Activated gamma-delta T cell treated with anti-CD3 and anti-CD28 coated beads, Interleukin-2, amount 50 U/mL, for 16 hours (primary cell): ENCODE data around the gene C10orf105.

Experiments
- DNase-seq: peaks from one replicate; pipeline ENCODE4 v3.0.0-alpha.2; 2020; ENCODE audit warnings: low read depth

C10orf105 gene

GRCh38 chr10:71697938-71698709, 21.5 kb downstream of the C10orf105 start:
- peak; percentile 54 for DNase-seq

GRCh38 chr10:71696628-71697326, 22.8 kb downstream of the C10orf105 start:
- peak; percentile 35 for DNase-seq

DNA sequence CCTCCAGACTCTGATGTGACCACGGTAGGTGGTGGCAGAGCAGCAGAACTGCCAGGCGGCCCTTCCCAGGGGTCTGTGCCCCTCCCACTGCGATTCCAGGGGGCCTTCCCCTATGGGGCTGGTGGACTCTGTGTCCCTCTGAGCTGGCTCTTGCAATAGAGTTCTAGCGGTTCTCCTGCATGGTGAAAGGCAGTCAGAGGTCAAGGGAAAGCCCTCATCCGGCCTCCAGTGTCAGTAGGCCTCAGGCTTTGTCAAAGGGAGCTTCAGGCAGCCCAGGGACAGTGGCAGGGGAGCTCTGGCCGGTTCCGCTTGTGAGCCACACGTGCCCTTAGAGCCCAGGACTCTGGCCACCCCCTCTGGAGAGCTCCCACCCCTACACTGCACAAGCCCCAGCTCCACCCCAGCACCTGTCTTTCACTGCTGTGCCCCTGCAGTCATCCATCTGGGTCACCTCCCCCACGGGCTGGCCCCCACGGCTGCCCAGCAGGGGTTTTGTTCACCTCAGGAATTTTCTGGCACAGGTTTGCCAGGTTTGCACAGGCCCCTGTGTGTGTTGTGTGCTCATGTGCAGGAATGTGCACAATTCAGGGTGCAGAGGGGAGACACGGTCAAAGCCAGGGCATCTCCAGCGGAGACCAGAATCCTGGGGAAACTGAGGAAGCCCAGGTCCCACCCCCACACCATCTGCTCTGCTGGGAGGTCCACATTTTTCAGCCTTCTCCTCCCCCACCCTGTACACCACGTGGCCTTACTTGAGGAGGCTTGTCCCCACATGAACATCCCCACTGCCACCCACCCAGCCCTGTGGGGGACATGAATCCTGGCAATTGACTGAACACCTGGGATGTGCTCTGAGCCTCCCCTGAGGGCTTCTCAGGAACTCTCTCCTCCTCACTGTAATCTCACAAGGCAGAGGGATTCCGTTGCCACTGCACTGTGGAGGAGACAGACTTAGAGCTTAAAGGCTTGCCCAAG, 23.8 kb downstream of the C10orf105 start:
- DNase-seq, result no peak

DNA sequence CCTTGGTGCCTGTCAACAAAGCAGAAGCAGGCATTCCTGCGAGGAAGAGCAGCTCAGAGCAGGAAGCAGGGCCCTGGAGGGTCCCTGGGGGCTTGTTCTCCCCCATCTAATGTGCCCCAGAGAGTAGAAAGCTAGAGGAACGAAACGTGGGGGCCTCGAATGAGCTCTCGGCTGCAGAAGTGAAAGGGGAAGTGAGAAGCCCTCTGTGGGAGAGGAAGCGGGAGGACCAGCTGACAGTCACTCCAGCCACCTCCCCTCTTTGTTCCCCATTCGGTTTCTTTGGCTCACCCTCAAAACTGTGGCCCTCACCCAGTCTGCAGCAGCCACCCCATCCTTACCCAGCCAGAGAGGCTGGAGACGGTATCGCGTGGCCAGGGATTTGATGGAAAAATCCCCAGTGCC, 25.0 kb downstream of the C10orf105 start:
- no peak for DNase-seq

DNA sequence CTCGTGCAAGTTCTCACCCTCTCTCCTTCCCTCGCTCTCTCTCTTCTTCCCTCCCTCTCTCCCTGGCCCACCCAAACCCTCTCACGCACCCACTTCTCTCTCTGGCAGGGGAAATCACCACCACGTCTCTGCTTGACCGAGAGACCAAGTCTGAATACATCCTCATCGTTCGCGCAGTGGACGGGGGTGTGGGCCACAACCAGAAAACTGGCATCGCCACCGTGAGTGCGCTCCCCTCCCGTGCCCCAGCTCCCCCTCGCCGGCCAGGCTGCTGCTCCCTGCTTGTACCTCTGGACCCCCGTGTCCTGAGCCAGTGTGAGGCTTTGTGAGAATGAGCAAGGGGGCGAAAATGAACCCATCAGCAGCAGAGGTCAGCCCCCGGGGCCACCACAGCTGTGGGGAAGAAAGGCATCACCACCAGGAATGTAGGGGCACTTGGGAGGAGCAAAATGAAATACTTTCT, 25.5 kb downstream of the C10orf105 start:
- DNase-seq, result no peak

DNA sequence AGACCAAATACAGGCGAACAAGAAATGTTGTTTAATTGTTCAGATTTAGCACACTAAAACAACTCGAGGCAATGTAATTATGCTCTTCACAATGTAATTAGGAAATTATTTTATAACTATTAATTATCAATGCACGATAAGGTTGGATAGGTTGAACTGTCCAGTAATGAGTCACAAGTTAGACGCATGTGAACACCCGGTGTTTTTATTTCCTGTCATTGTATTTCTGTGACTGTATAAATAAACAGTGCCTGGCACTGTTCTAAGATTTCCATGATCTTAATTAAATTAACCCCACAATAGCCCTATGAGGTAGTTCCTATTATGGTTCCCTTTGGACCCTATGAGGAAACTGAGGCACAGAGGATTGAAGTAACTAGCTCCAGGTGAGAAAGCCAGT, 26.2 kb downstream of the C10orf105 start:
- no peak for DNase-seq

DNA sequence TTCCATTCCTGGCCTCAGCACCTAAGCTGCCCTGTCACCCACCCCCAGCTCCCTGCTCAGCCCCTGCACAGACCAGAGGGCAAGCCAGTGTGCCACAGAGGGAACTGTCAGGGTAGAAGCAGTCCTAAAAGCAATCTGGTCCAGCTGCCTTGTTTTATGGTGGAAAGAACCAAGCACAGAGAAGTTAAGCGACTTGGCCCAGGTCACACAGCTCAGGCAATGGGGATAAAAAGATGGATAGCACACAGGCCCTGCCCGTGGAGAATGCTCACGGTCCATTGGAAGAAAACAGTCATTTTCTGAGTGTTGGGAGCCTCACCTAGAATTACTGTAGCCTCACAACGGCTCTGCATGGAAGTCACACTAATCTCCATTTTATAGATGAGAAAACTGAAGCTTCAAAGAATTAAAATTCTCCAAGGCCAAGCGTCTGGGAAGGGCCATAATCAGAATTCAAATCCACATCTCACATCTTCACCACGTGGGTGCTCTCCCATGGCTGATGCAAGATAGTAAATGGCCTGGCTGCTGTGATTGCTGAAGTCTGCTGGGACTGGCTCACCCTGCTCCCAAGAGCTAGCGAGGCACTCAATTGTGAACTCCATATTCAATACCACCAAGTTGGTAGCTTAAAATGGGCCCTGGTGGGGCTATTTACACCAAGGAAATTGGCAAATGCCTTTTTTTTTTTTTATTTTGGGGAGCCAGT, 26.8 kb downstream of the C10orf105 start:
- no peak for DNase-seq

GRCh38 chr10:71691405-71691804, 28.2 kb downstream of the C10orf105 start:
- DNase-seq, result no peak

DNA sequence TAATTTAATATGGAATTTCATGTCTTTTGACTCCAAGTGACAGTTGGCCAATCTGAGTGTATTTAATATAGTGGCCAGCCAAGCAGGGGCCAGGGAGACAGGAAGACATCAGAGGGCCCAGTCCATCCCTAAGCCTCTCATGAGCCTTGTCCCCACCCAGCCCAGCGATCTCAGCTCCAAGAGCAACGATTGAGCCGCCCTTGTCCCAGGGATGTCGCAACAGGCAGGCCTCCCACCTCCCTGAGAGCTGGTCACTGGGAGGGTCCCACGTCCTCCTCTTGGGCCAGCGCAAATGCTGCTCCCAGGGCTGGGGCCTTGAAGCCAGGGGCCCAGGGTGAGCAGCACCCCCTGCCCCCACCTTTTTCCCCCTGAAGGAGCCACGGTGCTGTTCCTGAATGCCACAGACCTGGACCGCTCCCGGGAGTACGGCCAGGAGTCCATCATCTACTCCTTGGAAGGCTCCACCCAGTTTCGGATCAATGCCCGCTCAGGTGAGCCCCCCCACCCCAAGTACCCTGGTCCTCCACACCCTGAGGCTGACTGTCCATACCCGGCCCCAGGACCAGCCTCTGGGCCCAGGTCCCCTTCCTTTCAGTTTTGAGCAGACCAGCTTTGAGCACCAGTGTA, 29.4 kb downstream of the C10orf105 start:
- DNase-seq, result no peak

DNA sequence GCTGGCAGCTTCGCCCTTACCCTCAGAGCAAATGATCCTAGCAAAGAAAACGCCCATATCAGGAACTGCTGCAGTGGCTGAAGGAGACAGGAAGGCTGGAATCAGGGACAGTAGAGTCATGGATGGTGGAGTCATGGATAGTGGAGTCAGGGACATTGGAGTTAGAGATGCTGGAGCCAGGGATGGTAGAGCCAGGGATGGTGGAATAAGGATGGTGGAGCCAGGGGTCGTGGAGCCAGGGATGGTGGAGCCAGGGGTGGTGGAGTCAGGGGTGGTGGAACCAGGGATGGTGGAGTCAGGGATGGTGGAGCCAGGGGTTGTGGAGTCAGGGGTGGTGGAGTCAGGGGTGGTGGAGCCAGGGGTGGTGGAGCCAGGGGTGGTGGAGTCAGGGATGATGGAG, 31.3 kb downstream of the C10orf105 start:
- DNase-seq, result no peak

- no peak for DNase-seq
Observed at GRCh38 chr10:71687480-71687879, 32.1 kb downstream of the C10orf105 start.

- no peak for DNase-seq
Observed at GRCh38 chr10:71687077-71687476, 32.5 kb downstream of the C10orf105 start.

DNA sequence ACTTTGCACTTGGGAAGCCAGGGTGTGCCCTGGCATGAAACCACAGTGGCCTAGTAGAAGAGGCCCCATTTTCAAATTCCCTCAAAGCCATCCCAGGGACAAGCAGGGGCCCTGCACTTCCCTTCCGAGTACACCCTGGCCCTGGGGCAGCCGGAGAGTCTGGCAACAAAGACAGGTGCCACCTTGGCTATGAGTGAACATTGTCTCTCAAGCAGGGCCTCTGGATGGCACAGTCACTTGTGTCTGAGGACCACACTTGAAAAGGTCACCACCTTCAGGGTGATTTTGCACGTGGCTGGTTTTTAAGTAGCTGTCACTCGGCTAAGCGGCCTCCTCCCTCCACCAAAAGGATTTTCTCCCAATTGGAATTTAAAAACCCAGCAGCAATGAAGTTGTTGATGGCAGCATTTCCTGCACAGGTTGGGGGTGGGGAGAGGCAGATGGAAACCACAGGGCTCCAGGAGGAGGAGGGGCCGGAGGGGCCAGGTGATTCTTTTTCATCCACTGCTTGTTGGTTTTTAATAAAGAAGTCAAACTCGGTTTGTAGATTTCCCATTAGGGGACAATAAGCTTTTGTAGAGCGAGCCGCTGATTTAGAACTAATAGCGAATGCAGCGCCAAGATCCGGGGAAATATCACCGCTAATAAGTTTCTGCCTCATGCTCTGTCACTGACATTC, 33.9 kb downstream of the C10orf105 start:
- no peak for DNase-seq

GRCh38 chr10:71684356-71685173, 35.0 kb downstream of the C10orf105 start:
- DNase-seq, result no peak

DNA sequence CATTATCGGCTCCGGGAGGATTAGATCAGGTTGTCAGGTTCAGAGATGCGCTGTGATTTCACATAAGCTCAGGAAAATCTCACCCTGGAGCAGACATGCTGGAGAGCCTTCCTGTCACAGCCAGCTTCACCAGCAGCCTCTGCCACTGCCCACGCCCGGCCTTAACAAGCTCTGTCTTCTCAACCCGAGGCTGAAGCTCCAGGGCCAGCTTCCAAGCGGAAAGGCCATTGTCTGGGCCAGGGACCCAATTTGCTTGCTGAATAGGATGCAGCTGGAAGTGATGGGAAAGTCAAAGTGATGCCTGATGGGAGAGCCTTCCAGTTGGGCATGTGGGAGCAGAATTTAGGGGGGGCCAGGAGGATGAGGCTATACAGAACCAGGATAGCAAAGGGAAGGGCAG, 36.3 kb downstream of the C10orf105 start:
- no peak for DNase-seq

- no peak for DNase-seq
Observed at GRCh38 chr10:71681977-71682376, 37.6 kb downstream of the C10orf105 start.

- no peak for DNase-seq
Observed at GRCh38 chr10:71679425-71679824, 40.2 kb downstream of the C10orf105 start.

- no peak for DNase-seq
Observed at GRCh38 chr10:71678057-71678805, 41.3 kb downstream of the C10orf105 start.

- no peak for DNase-seq
Observed at GRCh38 chr10:71677261-71677660, 42.3 kb downstream of the C10orf105 start.
